GM23338 (cell line): ENCODE measurements around the gene CDK14.

Experiments
- EZH2phosphoT487 ChIP-seq: fragments of 200-600 bp; sonication (generic); IDR thresholded peaks from one replicate; pipeline ENCODE4 v1.8.1; 2018; ENCODE audit warnings: antibody characterized with exemption; ENCODE audit not compliant: unreplicated experiment
- POLR2AphosphoS5 ChIP-seq: IDR thresholded peaks from 2 replicates; pipeline ENCODE4 v1.6.1; 2016; ENCODE audit warnings: antibody characterized with exemption, low read depth
- TF ChIP-seq, protein P1 (sequence below), 2 experiments: fragments of 200-600 bp in 1 of 2; sonication (generic) in 1 of 2; conservative IDR thresholded peaks; 2 replicates each; pipeline versions ENCODE4 v1.5.1 to v1.6.1; 2016 to 2017; ENCODE audit warnings: antibody characterized with exemption in 2 of 2, low read depth in 2 of 2, mild to moderate bottlenecking in 2 of 2, moderate library complexity in 1 of 2

GRCh38 chr7:90933984-90934383, 337.9 kb downstream of the CDK14 start:
- TF ChIP-seq EZH2phosphoT487 (no peak), POLR2AphosphoS5 (no peak)
- TF ChIP-seq, protein P1, sequence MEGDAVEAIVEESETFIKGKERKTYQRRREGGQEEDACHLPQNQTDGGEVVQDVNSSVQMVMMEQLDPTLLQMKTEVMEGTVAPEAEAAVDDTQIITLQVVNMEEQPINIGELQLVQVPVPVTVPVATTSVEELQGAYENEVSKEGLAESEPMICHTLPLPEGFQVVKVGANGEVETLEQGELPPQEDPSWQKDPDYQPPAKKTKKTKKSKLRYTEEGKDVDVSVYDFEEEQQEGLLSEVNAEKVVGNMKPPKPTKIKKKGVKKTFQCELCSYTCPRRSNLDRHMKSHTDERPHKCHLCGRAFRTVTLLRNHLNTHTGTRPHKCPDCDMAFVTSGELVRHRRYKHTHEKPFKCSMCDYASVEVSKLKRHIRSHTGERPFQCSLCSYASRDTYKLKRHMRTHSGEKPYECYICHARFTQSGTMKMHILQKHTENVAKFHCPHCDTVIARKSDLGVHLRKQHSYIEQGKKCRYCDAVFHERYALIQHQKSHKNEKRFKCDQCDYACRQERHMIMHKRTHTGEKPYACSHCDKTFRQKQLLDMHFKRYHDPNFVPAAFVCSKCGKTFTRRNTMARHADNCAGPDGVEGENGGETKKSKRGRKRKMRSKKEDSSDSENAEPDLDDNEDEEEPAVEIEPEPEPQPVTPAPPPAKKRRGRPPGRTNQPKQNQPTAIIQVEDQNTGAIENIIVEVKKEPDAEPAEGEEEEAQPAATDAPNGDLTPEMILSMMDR (conservative IDR thresholded peaks at IDR 0.05; ENCODE audit: low read depth in 2 of 2) = no peak
